H1 (cell line): ENCODE data around the gene BPGM. TPM values are rescaled to one million over a fixed set of nuclear protein-coding genes. Genes with fewer than 3 reads are reported as not detected.

Experiments used
- E2F6 ChIP-seq: IDR thresholded peaks from 2 replicates; pipeline ENCODE4 v1.6.1; 2012; ENCODE audit warnings: inconsistent platforms
- HDAC2 ChIP-seq, 2 experiments: fragments of 300-600 bp in 1 of 2; sonication (generic) in 1 of 2; IDR thresholded peaks; 2 replicates each; pipeline ENCODE4 v1.6.1; 2011 to 2012; ENCODE audit warnings: low read depth in 2 of 2, low read length in 2 of 2, mild to moderate bottlenecking in 2 of 2, moderate library complexity in 2 of 2, borderline replicate concordance in 1 of 2, inconsistent platforms in 1 of 2
- SP4 ChIP-seq: IDR thresholded peaks from 2 replicates; pipeline ENCODE4 v1.6.1; 2012; ENCODE audit warnings: low read length, inconsistent platforms
- polyA plus RNA-seq, 7 experiments: library from polyadenylated mRNA; depleted of rRNA in 3 of 7; stranded (reverse) in 5 of 7; unstranded in 2 of 7; fragments of >200 nt in 5 of 7; fragments of 200-250 nt in 2 of 7; gene quantifications; 1 replicate in 5 of 7; 2 replicates in 1 of 7; 4 replicates in 1 of 7; pipeline versions ENCODE4 v1.2.1 to v1.2.3, GENCODE V29; 2011 to 2013; ENCODE audit warnings: missing spikeins in 2 of 7, mixed read lengths in 2 of 7
- total RNA-seq: library from RNA; stranded (reverse); fragmentation: NEBNext Ultra II Directional; extraction: Animal tissue kit (Norgen Biotek cat#: 25700); gene quantifications from 2 replicates; pipeline ENCODE4 v1.2.1, GENCODE V29; 2021
- TF ChIP-seq, protein P1 (sequence below): fragments of 300-600 bp; sonication (generic); IDR thresholded peaks from 2 replicates; pipeline ENCODE4 v1.7.1; 2012; ENCODE audit warnings: low read length, moderate library complexity, mild to moderate bottlenecking, inconsistent platforms; ENCODE audit not compliant: insufficient replicate concordance
- TF ChIP-seq, protein P2 (sequence below), 3 experiments: IDR thresholded peaks; 1 replicate in 2 of 3; 2 replicates in 1 of 3; pipeline versions ENCODE4 v1.5.1 to v1.6.1; 2011; ENCODE audit warnings: low read length in 3 of 3, mild to moderate bottlenecking in 3 of 3, inconsistent platforms in 2 of 3, low read depth in 1 of 3, moderate library complexity in 1 of 3; ENCODE audit not compliant: insufficient read depth in 1 of 3; ENCODE audit errors: control extremely low read depth in 1 of 3

BPGM gene
- total and polyA plus RNA-seq, 2 of the 8 experiments (the other 6 are each of a cell fraction or from before 2014, with no cell fraction given) = 9.7 to 15.3 TPM

DNA sequence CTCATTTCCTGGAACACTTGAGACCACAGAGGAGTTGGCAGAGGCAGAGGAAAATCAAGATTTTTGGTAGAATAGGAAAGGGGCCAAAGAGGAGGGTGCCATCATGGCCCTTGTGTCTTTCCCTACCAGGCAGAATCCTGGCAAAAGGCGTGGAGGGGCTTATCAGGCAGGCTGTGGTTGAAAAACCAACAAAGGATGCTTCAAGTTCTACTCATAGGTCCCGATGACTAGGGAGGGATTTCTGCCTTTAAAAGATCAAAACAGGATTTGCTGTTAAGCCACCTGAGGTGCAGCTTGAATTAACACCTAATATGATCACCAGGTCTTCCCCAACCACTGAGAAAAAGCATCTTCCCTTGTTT is 45.7 kb downstream of the BPGM start (continued):
- TF ChIP-seq, protein P1, sequence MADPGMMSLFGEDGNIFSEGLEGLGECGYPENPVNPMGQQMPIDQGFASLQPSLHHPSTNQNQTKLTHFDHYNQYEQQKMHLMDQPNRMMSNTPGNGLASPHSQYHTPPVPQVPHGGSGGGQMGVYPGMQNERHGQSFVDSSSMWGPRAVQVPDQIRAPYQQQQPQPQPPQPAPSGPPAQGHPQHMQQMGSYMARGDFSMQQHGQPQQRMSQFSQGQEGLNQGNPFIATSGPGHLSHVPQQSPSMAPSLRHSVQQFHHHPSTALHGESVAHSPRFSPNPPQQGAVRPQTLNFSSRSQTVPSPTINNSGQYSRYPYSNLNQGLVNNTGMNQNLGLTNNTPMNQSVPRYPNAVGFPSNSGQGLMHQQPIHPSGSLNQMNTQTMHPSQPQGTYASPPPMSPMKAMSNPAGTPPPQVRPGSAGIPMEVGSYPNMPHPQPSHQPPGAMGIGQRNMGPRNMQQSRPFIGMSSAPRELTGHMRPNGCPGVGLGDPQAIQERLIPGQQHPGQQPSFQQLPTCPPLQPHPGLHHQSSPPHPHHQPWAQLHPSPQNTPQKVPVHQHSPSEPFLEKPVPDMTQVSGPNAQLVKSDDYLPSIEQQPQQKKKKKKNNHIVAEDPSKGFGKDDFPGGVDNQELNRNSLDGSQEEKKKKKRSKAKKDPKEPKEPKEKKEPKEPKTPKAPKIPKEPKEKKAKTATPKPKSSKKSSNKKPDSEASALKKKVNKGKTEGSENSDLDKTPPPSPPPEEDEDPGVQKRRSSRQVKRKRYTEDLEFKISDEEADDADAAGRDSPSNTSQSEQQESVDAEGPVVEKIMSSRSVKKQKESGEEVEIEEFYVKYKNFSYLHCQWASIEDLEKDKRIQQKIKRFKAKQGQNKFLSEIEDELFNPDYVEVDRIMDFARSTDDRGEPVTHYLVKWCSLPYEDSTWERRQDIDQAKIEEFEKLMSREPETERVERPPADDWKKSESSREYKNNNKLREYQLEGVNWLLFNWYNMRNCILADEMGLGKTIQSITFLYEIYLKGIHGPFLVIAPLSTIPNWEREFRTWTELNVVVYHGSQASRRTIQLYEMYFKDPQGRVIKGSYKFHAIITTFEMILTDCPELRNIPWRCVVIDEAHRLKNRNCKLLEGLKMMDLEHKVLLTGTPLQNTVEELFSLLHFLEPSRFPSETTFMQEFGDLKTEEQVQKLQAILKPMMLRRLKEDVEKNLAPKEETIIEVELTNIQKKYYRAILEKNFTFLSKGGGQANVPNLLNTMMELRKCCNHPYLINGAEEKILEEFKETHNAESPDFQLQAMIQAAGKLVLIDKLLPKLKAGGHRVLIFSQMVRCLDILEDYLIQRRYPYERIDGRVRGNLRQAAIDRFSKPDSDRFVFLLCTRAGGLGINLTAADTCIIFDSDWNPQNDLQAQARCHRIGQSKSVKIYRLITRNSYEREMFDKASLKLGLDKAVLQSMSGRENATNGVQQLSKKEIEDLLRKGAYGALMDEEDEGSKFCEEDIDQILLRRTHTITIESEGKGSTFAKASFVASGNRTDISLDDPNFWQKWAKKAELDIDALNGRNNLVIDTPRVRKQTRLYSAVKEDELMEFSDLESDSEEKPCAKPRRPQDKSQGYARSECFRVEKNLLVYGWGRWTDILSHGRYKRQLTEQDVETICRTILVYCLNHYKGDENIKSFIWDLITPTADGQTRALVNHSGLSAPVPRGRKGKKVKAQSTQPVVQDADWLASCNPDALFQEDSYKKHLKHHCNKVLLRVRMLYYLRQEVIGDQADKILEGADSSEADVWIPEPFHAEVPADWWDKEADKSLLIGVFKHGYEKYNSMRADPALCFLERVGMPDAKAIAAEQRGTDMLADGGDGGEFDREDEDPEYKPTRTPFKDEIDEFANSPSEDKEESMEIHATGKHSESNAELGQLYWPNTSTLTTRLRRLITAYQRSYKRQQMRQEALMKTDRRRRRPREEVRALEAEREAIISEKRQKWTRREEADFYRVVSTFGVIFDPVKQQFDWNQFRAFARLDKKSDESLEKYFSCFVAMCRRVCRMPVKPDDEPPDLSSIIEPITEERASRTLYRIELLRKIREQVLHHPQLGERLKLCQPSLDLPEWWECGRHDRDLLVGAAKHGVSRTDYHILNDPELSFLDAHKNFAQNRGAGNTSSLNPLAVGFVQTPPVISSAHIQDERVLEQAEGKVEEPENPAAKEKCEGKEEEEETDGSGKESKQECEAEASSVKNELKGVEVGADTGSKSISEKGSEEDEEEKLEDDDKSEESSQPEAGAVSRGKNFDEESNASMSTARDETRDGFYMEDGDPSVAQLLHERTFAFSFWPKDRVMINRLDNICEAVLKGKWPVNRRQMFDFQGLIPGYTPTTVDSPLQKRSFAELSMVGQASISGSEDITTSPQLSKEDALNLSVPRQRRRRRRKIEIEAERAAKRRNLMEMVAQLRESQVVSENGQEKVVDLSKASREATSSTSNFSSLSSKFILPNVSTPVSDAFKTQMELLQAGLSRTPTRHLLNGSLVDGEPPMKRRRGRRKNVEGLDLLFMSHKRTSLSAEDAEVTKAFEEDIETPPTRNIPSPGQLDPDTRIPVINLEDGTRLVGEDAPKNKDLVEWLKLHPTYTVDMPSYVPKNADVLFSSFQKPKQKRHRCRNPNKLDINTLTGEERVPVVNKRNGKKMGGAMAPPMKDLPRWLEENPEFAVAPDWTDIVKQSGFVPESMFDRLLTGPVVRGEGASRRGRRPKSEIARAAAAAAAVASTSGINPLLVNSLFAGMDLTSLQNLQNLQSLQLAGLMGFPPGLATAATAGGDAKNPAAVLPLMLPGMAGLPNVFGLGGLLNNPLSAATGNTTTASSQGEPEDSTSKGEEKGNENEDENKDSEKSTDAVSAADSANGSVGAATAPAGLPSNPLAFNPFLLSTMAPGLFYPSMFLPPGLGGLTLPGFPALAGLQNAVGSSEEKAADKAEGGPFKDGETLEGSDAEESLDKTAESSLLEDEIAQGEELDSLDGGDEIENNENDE = no peak
- TF ChIP-seq E2F6 (no peak), SP4 (no peak), HDAC2 (IDR thresholded peaks at IDR 0.05; ENCODE audit: borderline replicate concordance in 1 of 2, low read depth in 2 of 2, low read length in 2 of 2) (no peak)
- TF ChIP-seq, protein P2, sequence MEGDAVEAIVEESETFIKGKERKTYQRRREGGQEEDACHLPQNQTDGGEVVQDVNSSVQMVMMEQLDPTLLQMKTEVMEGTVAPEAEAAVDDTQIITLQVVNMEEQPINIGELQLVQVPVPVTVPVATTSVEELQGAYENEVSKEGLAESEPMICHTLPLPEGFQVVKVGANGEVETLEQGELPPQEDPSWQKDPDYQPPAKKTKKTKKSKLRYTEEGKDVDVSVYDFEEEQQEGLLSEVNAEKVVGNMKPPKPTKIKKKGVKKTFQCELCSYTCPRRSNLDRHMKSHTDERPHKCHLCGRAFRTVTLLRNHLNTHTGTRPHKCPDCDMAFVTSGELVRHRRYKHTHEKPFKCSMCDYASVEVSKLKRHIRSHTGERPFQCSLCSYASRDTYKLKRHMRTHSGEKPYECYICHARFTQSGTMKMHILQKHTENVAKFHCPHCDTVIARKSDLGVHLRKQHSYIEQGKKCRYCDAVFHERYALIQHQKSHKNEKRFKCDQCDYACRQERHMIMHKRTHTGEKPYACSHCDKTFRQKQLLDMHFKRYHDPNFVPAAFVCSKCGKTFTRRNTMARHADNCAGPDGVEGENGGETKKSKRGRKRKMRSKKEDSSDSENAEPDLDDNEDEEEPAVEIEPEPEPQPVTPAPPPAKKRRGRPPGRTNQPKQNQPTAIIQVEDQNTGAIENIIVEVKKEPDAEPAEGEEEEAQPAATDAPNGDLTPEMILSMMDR (IDR thresholded peaks at IDR 0.05; ENCODE audit: control extremely low read depth in 1 of 3, insufficient read depth in 1 of 3, low read depth in 1 of 3, low read length in 3 of 3) = no peak
